Amniotic stem cell (primary cell): ENCODE data around the gene ITPR3.

Experiments
- DNase-seq: peaks from one replicate; lab custom pipeline; 2025; lab: John Stamatoyannopoulos, UW

Gene ITPR3

GRCh38 chr6:33670086-33670660 is 49.1 kb downstream of the ITPR3 start:
- no peak for DNase-seq

GRCh38 chr6:33670971-33671743 is 50.0 kb downstream of the ITPR3 start:
- DNase-seq = no peak

- no peak for DNase-seq
Measured at GRCh38 chr6:33671744-33672072, 50.6 kb downstream of the ITPR3 start.

- DNase-seq = peak; percentile 89
Measured at GRCh38 chr6:33672808-33673207, 51.7 kb downstream of the ITPR3 start.

- DNase-seq = no peak
Measured at GRCh38 chr6:33673851-33674250, 52.7 kb downstream of the ITPR3 start.

GRCh38 chr6:33675968-33676367 is 54.8 kb downstream of the ITPR3 start:
- DNase-seq = no peak

GRCh38 chr6:33676416-33677142 is 55.5 kb downstream of the ITPR3 start:
- no peak for DNase-seq

GRCh38 chr6:33677143-33677660 is 56.1 kb downstream of the ITPR3 start:
- no peak for DNase-seq

- no peak for DNase-seq
Measured at GRCh38 chr6:33677689-33678088, 56.6 kb downstream of the ITPR3 start.

GRCh38 chr6:33678233-33678931 is 57.3 kb downstream of the ITPR3 start:
- no peak for DNase-seq

- DNase-seq = no peak
Measured at GRCh38 chr6:33678932-33679490, 57.9 kb downstream of the ITPR3 start.

- DNase-seq = no peak
Measured at GRCh38 chr6:33679761-33680160, 58.6 kb downstream of the ITPR3 start.

GRCh38 chr6:33682341-33682740 is 61.2 kb downstream of the ITPR3 start:
- DNase-seq = no peak

- no peak for DNase-seq
Measured at GRCh38 chr6:33683051-33683571, 62.0 kb downstream of the ITPR3 start.

GRCh38 chr6:33683576-33684427 is 62.7 kb downstream of the ITPR3 start:
- no peak for DNase-seq

GRCh38 chr6:33684428-33684896 is 63.3 kb downstream of the ITPR3 start:
- no peak for DNase-seq

GRCh38 chr6:33684983-33685382 is 63.9 kb downstream of the ITPR3 start:
- DNase-seq = no peak

GRCh38 chr6:33685411-33686224 is 64.5 kb downstream of the ITPR3 start:
- DNase-seq = no peak

- DNase-seq = no peak
Measured at GRCh38 chr6:33686225-33686924, 65.3 kb downstream of the ITPR3 start.
